Thoracic aorta (tissue), 2 donors: ENCODE data around the gene RPN2. TPM values are rescaled to one million over a fixed set of nuclear protein-coding genes. Genes with fewer than 3 reads are reported as not detected.

Experiments
- ATAC-seq: fragments of 150-250 bp; one replicate; pipeline ENCODE4 v1.8.0; 2017; ENCODE audit warnings: low read depth; ENCODE audit not compliant: insufficient number of reproducible peaks, low FRiP score
- DNase-seq: peaks from one replicate; pipeline ENCODE4 v3.0.0-alpha.2; 2020; ENCODE audit warnings: low spot score
- H3K27ac ChIP-seq, 2 donors: fragments of 200-600 bp; sonication (generic); 1 replicate in 1 of 2; 2 replicates in 1 of 2; pipeline ENCODE4 v1.5.1; 2016; ENCODE audit warnings: mild to moderate bottlenecking in 2 of 2, moderate library complexity in 2 of 2
- H3K27me3 ChIP-seq: fragments of 200-600 bp; sonication (generic); replicated peaks from 2 replicates; pipeline ENCODE4 v1.6.0; 2016; ENCODE audit warnings: mild to moderate bottlenecking; ENCODE audit not compliant: insufficient read depth
- H3K36me3 ChIP-seq: fragments of 200-600 bp; sonication (generic); one replicate; pipeline ENCODE4 v1.5.1; 2016
- H3K4me1 ChIP-seq, 2 donors: fragments of 200-600 bp; sonication (generic); 1 replicate in 1 of 2; 2 replicates in 1 of 2; pipeline versions ENCODE4 v1.5.1 to v1.6.0; 2016; ENCODE audit warnings: low read depth in 2 of 2, mild to moderate bottlenecking in 1 of 2; ENCODE audit not compliant: control insufficient read depth in 1 of 2
- H3K4me3 ChIP-seq: fragments of 200-600 bp; sonication (generic); 2 replicates; pipeline ENCODE4 v1.5.1; 2016; ENCODE audit warnings: mild to moderate bottlenecking
- H3K9me3 ChIP-seq: fragments of 200-600 bp; sonication (generic); 2 replicates; pipeline ENCODE4 v1.5.1; 2016
- CTCF ChIP-seq: fragments of 200-600 bp; sonication (generic); IDR thresholded peaks from one replicate; pipeline ENCODE4 v1.5.1; 2019; ENCODE audit warnings: antibody characterized with exemption
- total RNA-seq, 2 donors: library from RNA; depleted of rRNA; stranded (reverse); fragments of >200 nt; gene quantifications; one replicate each; pipeline versions ENCODE4 v1.1.0 to v1.2.3, GENCODE V29; 2016

RPN2 gene
- total RNA-seq, 2 donors from 2014 or later = 128 to 156 TPM

GRCh38 chr20:37193226-37193625 lies 14.1 kb downstream of the RPN2 start:
- DNase-seq (no peak), ATAC-seq (no peak)
- H3K27ac ChIP-seq = no peak overlapping the region
- no peak for TF ChIP-seq CTCF
- H3K36me3 ChIP-seq = peaks cover 7% of the 10 kb centered on the region
- H3K4me1 ChIP-seq = peaks cover 0 to 7% of the 10 kb centered on the region in 2 donors
- H3K27me3 ChIP-seq = no peaks in the 10 kb centered on the region
- H3K9me3 ChIP-seq = no peaks in the 10 kb centered on the region
- no peak overlapping the region for H3K4me3 ChIP-seq

GRCh38 chr20:37193821-37194220 lies 14.7 kb downstream of the RPN2 start:
- no peak for TF ChIP-seq CTCF
- Histone ChIP-seq H3K9me3 (no peaks in the 10 kb centered on the region), H3K27ac (no peak overlapping the region), H3K27me3 (no peaks in the 10 kb centered on the region), H3K4me3 (no peak overlapping the region), H3K4me1 (peaks cover 0 to 7% of the 10 kb centered on the region in 2 donors), H3K36me3 (peaks cover 7% of the 10 kb centered on the region)
- no peak for DNase-seq
- no peak for ATAC-seq

GRCh38 chr20:37194621-37195417 lies 15.7 kb downstream of the RPN2 start:
- TF ChIP-seq CTCF = no peak
- H3K27me3 ChIP-seq = no peaks in the 10 kb centered on the region
- no peaks in the 10 kb centered on the region for H3K9me3 ChIP-seq
- no peak overlapping the region for H3K4me3 ChIP-seq
- no peak overlapping the region for H3K27ac ChIP-seq
- H3K36me3 ChIP-seq = peaks cover 17% of the 10 kb centered on the region
- DNase-seq = no peak
- H3K4me1 ChIP-seq = peaks cover 0 to 7% of the 10 kb centered on the region in 2 donors
- ATAC-seq = no peak

- peaks cover 22% of the 10 kb centered on the region for H3K36me3 ChIP-seq
- DNase-seq = no peak
Observed at GRCh38 chr20:37198932-37199660, 20.0 kb downstream of the RPN2 start.

More at GRCh38 chr20:37198932-37199660, 20.0 kb downstream of the RPN2 start:
- Histone ChIP-seq H3K9me3 (no peaks in the 10 kb centered on the region), H3K4me1 (peaks cover 0 to 6% of the 10 kb centered on the region in 2 donors), H3K27ac (no peak overlapping the region), H3K4me3 (no peak overlapping the region), H3K27me3 (no peaks in the 10 kb centered on the region)
- ATAC-seq = no peak
- no peak for TF ChIP-seq CTCF
